OCI-LY1 (cell line): ENCODE data around the gene RNU6-7.

Source experiments
- H2AFZ ChIP-seq: fragments of 200-600 bp; sonication (generic), shearing (Covaris generic); 2 replicates; pipeline ENCODE4 v1.6.0; 2014; ENCODE audit warnings: antibody characterized with exemption, mild to moderate bottlenecking, low read length
- H3F3A ChIP-seq: fragments of 200-600 bp; sonication (generic), shearing (Covaris generic); 2 replicates; pipeline ENCODE4 v1.6.0; 2014; ENCODE audit warnings: mild to moderate bottlenecking, antibody characterized with exemption, low read length, moderate library complexity; ENCODE audit not compliant: insufficient read depth
- H3K27ac ChIP-seq: fragments of 200-600 bp; sonication (generic); 2 replicates; pipeline ENCODE4 v1.5.1; 2014; ENCODE audit warnings: low read length, mixed run types, mild to moderate bottlenecking, low read depth; ENCODE audit not compliant: poor library complexity, severe bottlenecking
- H3K27me3 ChIP-seq: fragments of 200-600 bp; sonication (generic); 2 replicates; pipeline ENCODE4 v1.6.0; 2014; ENCODE audit warnings: antibody characterized with exemption, mild to moderate bottlenecking, low read length, moderate library complexity; ENCODE audit not compliant: insufficient read depth
- H3K36me3 ChIP-seq: fragments of 200-600 bp; sonication (generic); 2 replicates; pipeline ENCODE4 v1.6.1; 2014; ENCODE audit warnings: mild to moderate bottlenecking, antibody characterized with exemption, low read length, moderate library complexity, mixed read lengths; ENCODE audit not compliant: insufficient read depth
- H3K4me1 ChIP-seq: fragments of 200-600 bp; sonication (generic); 2 replicates; pipeline ENCODE4 v1.5.1; 2014; ENCODE audit warnings: mild to moderate bottlenecking, low read length, moderate library complexity; ENCODE audit not compliant: insufficient read depth, severe bottlenecking
- H3K4me2 ChIP-seq: fragments of 200-600 bp; sonication (generic), shearing (Covaris generic); 2 replicates; pipeline ENCODE4 v1.6.1; 2014; ENCODE audit warnings: low read length
- H3K4me3 ChIP-seq: fragments of 200-600 bp; sonication (generic); 2 replicates; pipeline ENCODE4 v1.5.1; 2014; ENCODE audit warnings: low read length, low read depth, mild to moderate bottlenecking, mixed read lengths; ENCODE audit not compliant: poor library complexity, severe bottlenecking
- H3K79me2 ChIP-seq: fragments of 200-600 bp; shearing (Covaris generic); 2 replicates; pipeline ENCODE4 v1.6.1; 2016; ENCODE audit warnings: mixed run types, low read length, mixed read lengths; ENCODE audit not compliant: insufficient read depth
- H3K9ac ChIP-seq: fragments of 200-600 bp; sonication (generic), shearing (Covaris generic); 2 replicates; pipeline ENCODE4 v1.6.1; 2014; ENCODE audit warnings: mild to moderate bottlenecking, low read length, mixed read lengths
- H3K9me2 ChIP-seq: fragments of 200-600 bp; sonication (generic), shearing (Covaris generic); 2 replicates; pipeline ENCODE4 v1.6.1; 2014; ENCODE audit warnings: low read depth, mild to moderate bottlenecking, low read length, mixed read lengths
- H3K9me3 ChIP-seq: fragments of 200-600 bp; shearing (Covaris generic); 2 replicates; pipeline ENCODE4 v1.6.1; 2014; ENCODE audit warnings: low read length, mixed read lengths
- H4K20me1 ChIP-seq: fragments of 200-600 bp; sonication (generic), shearing (Covaris generic); 2 replicates; pipeline ENCODE4 v1.6.0; 2016; ENCODE audit warnings: mild to moderate bottlenecking, low read length; ENCODE audit not compliant: insufficient read depth
- EZH2 ChIP-seq: fragments of 200-600 bp; sonication (generic), shearing (Covaris generic); IDR thresholded peaks from 2 replicates; pipeline ENCODE4 v1.8.0; 2017; ENCODE audit warnings: borderline replicate concordance, mixed run types, mild to moderate bottlenecking, antibody characterized with exemption, low read length, moderate library complexity, mixed read lengths
- TF ChIP-seq, protein P1 (sequence below): fragments of 200-600 bp; sonication (generic), shearing (Covaris generic); IDR thresholded peaks from 2 replicates; pipeline ENCODE4 v1.5.1; 2017; ENCODE audit warnings: mild to moderate bottlenecking, antibody characterized with exemption, low read length, moderate library complexity, mixed read lengths

RNU6-7 gene

GRCh38 chr14:32167907-32168306, 33.9 kb upstream of the RNU6-7 start:
- no peaks in the 10 kb centered on the region for H3K79me2 ChIP-seq
- H3K27ac ChIP-seq = no peak overlapping the region
- H2AFZ ChIP-seq = no peak overlapping the region
- H3K9ac ChIP-seq = no peak overlapping the region
- no peaks in the 10 kb centered on the region for H3K9me3 ChIP-seq
- H3K4me2 ChIP-seq = no peak overlapping the region
- no peak overlapping the region for H3K4me3 ChIP-seq
- H3K4me1 ChIP-seq = no peaks in the 10 kb centered on the region
- no peaks in the 10 kb centered on the region for H3K9me2 ChIP-seq
- H4K20me1 ChIP-seq = no peaks in the 10 kb centered on the region
- H3F3A ChIP-seq = no peaks in the 10 kb centered on the region
- TF ChIP-seq, protein P1, sequence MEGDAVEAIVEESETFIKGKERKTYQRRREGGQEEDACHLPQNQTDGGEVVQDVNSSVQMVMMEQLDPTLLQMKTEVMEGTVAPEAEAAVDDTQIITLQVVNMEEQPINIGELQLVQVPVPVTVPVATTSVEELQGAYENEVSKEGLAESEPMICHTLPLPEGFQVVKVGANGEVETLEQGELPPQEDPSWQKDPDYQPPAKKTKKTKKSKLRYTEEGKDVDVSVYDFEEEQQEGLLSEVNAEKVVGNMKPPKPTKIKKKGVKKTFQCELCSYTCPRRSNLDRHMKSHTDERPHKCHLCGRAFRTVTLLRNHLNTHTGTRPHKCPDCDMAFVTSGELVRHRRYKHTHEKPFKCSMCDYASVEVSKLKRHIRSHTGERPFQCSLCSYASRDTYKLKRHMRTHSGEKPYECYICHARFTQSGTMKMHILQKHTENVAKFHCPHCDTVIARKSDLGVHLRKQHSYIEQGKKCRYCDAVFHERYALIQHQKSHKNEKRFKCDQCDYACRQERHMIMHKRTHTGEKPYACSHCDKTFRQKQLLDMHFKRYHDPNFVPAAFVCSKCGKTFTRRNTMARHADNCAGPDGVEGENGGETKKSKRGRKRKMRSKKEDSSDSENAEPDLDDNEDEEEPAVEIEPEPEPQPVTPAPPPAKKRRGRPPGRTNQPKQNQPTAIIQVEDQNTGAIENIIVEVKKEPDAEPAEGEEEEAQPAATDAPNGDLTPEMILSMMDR = no peak
- TF ChIP-seq EZH2 = no peak
- H3K27me3 ChIP-seq = no peaks in the 10 kb centered on the region
- no peaks in the 10 kb centered on the region for H3K36me3 ChIP-seq

GRCh38 chr14:32169191-32169590, 32.7 kb upstream of the RNU6-7 start:
- Histone ChIP-seq H3K79me2 (no peaks in the 10 kb centered on the region), H3K9me2 (no peaks in the 10 kb centered on the region), H4K20me1 (no peaks in the 10 kb centered on the region), H3F3A (no peaks in the 10 kb centered on the region), H3K9ac (no peak overlapping the region), H3K27me3 (no peaks in the 10 kb centered on the region), H3K4me1 (no peaks in the 10 kb centered on the region), H3K4me2 (no peak overlapping the region), H3K4me3 (no peak overlapping the region), H3K36me3 (no peaks in the 10 kb centered on the region), H3K9me3 (no peaks in the 10 kb centered on the region), H2AFZ (no peak overlapping the region), H3K27ac (no peak overlapping the region)
- no peak for TF ChIP-seq EZH2
- TF ChIP-seq, protein P1 = no peak

DNA sequence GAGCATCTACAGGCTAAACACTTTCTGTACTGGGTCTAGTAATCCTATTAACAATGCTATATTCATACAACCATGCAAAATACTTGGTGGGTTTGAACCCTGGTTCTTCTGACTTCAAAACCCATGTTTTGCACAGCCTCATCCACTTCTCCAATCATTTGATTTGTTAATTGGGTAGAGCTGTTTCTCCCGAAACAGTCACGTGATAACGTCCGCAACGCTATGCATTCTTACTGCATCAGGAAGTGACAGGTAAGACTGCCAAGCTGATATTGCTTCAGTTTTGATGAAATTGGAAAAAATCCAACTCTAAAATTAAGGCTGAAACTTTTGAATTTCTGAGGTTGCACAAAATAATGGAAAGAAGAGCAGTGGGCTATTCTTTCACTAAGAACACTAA, 30.4 kb upstream of the RNU6-7 start:
- Histone ChIP-seq H3K27me3 (no peaks in the 10 kb centered on the region), H4K20me1 (no peaks in the 10 kb centered on the region), H3K79me2 (no peaks in the 10 kb centered on the region), H3F3A (no peaks in the 10 kb centered on the region), H3K4me1 (no peaks in the 10 kb centered on the region), H3K4me3 (no peak overlapping the region), H3K9me2 (no peaks in the 10 kb centered on the region), H3K36me3 (no peaks in the 10 kb centered on the region), H3K27ac (no peak overlapping the region), H2AFZ (no peak overlapping the region), H3K4me2 (no peak overlapping the region), H3K9ac (no peak overlapping the region), H3K9me3 (no peaks in the 10 kb centered on the region)
- TF ChIP-seq, protein P1 = no peak
- no peak for TF ChIP-seq EZH2
